PC-9 (cell line): ENCODE results near the gene RYR2. TPM values are rescaled to one million over a fixed set of nuclear protein-coding genes. Genes with fewer than 3 reads are reported as not detected.

Experiments
- BruUV-seq: library from RNA; stranded (reverse); fragments of 400-500 nt; replicated peaks from 2 replicates; lab custom pipeline; 2021; lab: Mats Ljungman, UMichigan
- CTCF ChIA-PET: fragments of 300-600 bp; sonication (Branson Sonifier 250); formaldehyde crosslinking; loops from one replicate; lab custom pipeline; 2022; ENCODE audit warnings: antibody characterized with exemption; lab: Charles Lee
- POLR2A ChIA-PET: fragments of 300-600 bp; sonication (Branson Sonifier 250); formaldehyde crosslinking; loops from one replicate; lab custom pipeline; 2022; ENCODE audit warnings: antibody characterized with exemption; ENCODE audit not compliant: unreplicated experiment; lab: Charles Lee
- DNase-seq, 2 experiments: peaks; one replicate each; pipeline versions ENCODE4 v3.0.0 to v3.0.0-alpha.2; 2015 to 2022; ENCODE audit warnings: mixed read lengths in 1 of 2
- H2AFZ ChIP-seq: fragments of 200-600 bp; sonication (generic); 2 replicates; pipeline ENCODE4 v1.8.1; 2017; ENCODE audit warnings: antibody characterized with exemption
- H3F3A ChIP-seq: fragments of 200-600 bp; sonication (generic); 2 replicates; pipeline ENCODE4 v1.8.1; 2017; ENCODE audit warnings: antibody characterized with exemption, mild to moderate bottlenecking, low read depth; ENCODE audit not compliant: insufficient read depth
- H3K27ac ChIP-seq: fragments of 200-600 bp; sonication (generic); 2 replicates; pipeline ENCODE4 v1.6.1; 2016; ENCODE audit warnings: mixed run types
- H3K27me3 ChIP-seq: fragments of 200-600 bp; sonication (generic); 2 replicates; pipeline ENCODE4 v1.6.1; 2016; ENCODE audit warnings: low read depth, mixed run types; ENCODE audit not compliant: insufficient read depth
- H3K36me3 ChIP-seq: fragments of 200-600 bp; sonication (generic); 2 replicates; pipeline ENCODE4 v1.6.1; 2016; ENCODE audit warnings: low read depth, mixed run types
- H3K4me1 ChIP-seq: fragments of 200-600 bp; sonication (generic); replicated peaks from 2 replicates; pipeline ENCODE4 v1.6.1; 2016; ENCODE audit warnings: mixed run types; ENCODE audit not compliant: insufficient read depth
- H3K4me2 ChIP-seq: fragments of 200-600 bp; sonication (generic); 2 replicates; pipeline ENCODE4 v1.6.1; 2017; ENCODE audit warnings: mixed run types
- H3K4me3 ChIP-seq: fragments of 200-600 bp; sonication (generic); 2 replicates; pipeline ENCODE4 v1.6.1; 2016; ENCODE audit warnings: mixed run types
- H3K79me2 ChIP-seq: fragments of 200-600 bp; sonication (generic); 2 replicates; pipeline ENCODE4 v1.6.1; 2017; ENCODE audit warnings: low read depth, mixed run types
- H3K9me2 ChIP-seq: fragments of 200-600 bp; sonication (generic); 2 replicates; pipeline ENCODE4 v1.8.1; 2017; ENCODE audit warnings: mild to moderate bottlenecking; ENCODE audit not compliant: insufficient read depth
- H3K9me3 ChIP-seq: fragments of 200-600 bp; sonication (generic); 2 replicates; pipeline ENCODE4 v1.8.1; 2016; ENCODE audit warnings: low read depth; ENCODE audit not compliant: insufficient read depth
- H4K20me1 ChIP-seq: fragments of 200-600 bp; sonication (generic); 2 replicates; pipeline ENCODE4 v1.8.1; 2017; ENCODE audit not compliant: insufficient read depth
- EZH2 ChIP-seq: fragments of 200-600 bp; sonication (generic); IDR thresholded peaks from 2 replicates; pipeline ENCODE4 v1.8.0; 2017; ENCODE audit warnings: antibody characterized with exemption, low read depth
- intact Hi-C: fragments of 100-400 bp; cut with micrococcal nuclease; formaldehyde crosslinking; loops from one replicate; pipeline ENCODE4 v1.10.0; 2022; ENCODE audit not compliant: unreplicated experiment
- total RNA-seq: library from RNA; stranded (reverse); gene quantifications from 2 replicates; pipeline ENCODE4 v1.2.3, GENCODE V29; 2021
- TF ChIP-seq, protein P1 (sequence below): fragments of 200-600 bp; sonication (generic); conservative IDR thresholded peaks from 2 replicates; pipeline ENCODE4 v1.6.1; 2017; ENCODE audit warnings: mixed run types, antibody characterized with exemption, mild to moderate bottlenecking, moderate library complexity

Gene RYR2
- total RNA-seq, 1 experiment from 2014 or later, result not detected

DNA sequence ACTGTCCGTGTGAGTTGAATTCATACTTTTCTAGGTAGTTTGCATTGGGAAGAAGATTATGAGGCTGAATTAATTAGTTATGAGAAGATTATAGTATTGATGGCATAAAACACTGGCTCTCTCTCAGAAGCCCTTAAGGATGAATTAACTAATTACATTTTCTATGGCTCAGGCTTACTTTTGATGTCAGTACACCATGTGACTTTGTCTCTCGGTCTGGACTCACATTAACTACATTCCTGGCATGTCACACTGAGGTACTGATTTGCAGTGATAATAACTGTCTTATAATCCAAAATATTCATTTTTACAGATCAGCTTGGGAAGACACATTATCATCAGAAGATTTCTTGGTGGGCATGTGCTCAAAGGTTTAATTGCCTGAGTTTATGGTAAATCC, 486.6 kb downstream of the RYR2 start:
- Histone ChIP-seq H2AFZ (no peak overlapping the region), H3K79me2 (no peaks in the 10 kb centered on the region), H3F3A (no peaks in the 10 kb centered on the region), H4K20me1 (no peaks in the 10 kb centered on the region), H3K4me3 (no peak overlapping the region), H3K9me2 (no peaks in the 10 kb centered on the region; the same call in 1 of the 2 replicates), H3K9me3 (no peaks in the 10 kb centered on the region), H3K27me3 (no peaks in the 10 kb centered on the region), H3K36me3 (no peaks in the 10 kb centered on the region), H3K4me1 (no peaks in the 10 kb centered on the region), H3K27ac (no peak overlapping the region), H3K4me2 (no peak overlapping the region)
- POLR2A ChIA-PET, result no interaction called here
- no peak for DNase-seq
- BruUV-seq, result no TSS peak
- CTCF ChIA-PET, result no interaction called here
- intact Hi-C loops, result no loop called here
- TF ChIP-seq EZH2, result no peak

DNA sequence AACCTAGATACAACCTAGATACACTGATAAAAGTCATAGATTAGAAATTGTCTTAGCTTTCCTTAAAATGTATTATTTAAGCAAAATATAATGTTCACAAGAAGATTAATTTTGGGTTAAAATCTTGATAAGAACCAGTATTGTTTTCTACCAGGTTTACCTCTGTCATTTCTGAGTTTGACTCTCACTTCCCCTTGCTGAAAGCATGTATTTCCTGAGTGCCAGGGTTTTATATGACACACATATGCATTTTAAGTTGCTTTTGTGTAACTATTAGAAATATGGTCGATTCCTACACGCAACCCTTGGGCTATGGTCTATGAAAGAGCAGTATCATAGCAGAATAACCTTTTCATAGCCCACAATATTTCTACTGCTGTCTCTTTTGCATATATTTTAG, 497.1 kb downstream of the RYR2 start:
- ChIA-PET CTCF (no interaction called here), POLR2A (no interaction called here)
- Histone ChIP-seq H3F3A (no peaks in the 10 kb centered on the region), H3K4me3 (no peak overlapping the region), H3K36me3 (no peaks in the 10 kb centered on the region), H3K27me3 (peaks cover 8% of the 10 kb centered on the region; the same call in 1 of the 2 replicates), H3K4me1 (no peaks in the 10 kb centered on the region), H3K4me2 (no peak overlapping the region), H3K9me3 (no peaks in the 10 kb centered on the region), H3K79me2 (no peaks in the 10 kb centered on the region), H3K9me2 (no peaks in the 10 kb centered on the region), H3K27ac (no peak overlapping the region), H4K20me1 (no peaks in the 10 kb centered on the region; the same call in 1 of the 2 replicates), H2AFZ (no peak overlapping the region)
- no peak for TF ChIP-seq EZH2
- TF ChIP-seq, protein P1, sequence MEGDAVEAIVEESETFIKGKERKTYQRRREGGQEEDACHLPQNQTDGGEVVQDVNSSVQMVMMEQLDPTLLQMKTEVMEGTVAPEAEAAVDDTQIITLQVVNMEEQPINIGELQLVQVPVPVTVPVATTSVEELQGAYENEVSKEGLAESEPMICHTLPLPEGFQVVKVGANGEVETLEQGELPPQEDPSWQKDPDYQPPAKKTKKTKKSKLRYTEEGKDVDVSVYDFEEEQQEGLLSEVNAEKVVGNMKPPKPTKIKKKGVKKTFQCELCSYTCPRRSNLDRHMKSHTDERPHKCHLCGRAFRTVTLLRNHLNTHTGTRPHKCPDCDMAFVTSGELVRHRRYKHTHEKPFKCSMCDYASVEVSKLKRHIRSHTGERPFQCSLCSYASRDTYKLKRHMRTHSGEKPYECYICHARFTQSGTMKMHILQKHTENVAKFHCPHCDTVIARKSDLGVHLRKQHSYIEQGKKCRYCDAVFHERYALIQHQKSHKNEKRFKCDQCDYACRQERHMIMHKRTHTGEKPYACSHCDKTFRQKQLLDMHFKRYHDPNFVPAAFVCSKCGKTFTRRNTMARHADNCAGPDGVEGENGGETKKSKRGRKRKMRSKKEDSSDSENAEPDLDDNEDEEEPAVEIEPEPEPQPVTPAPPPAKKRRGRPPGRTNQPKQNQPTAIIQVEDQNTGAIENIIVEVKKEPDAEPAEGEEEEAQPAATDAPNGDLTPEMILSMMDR, result no peak
- intact Hi-C loops, result no loop called here
- BruUV-seq, result no TSS peak
- DNase-seq, result no peak

DNA sequence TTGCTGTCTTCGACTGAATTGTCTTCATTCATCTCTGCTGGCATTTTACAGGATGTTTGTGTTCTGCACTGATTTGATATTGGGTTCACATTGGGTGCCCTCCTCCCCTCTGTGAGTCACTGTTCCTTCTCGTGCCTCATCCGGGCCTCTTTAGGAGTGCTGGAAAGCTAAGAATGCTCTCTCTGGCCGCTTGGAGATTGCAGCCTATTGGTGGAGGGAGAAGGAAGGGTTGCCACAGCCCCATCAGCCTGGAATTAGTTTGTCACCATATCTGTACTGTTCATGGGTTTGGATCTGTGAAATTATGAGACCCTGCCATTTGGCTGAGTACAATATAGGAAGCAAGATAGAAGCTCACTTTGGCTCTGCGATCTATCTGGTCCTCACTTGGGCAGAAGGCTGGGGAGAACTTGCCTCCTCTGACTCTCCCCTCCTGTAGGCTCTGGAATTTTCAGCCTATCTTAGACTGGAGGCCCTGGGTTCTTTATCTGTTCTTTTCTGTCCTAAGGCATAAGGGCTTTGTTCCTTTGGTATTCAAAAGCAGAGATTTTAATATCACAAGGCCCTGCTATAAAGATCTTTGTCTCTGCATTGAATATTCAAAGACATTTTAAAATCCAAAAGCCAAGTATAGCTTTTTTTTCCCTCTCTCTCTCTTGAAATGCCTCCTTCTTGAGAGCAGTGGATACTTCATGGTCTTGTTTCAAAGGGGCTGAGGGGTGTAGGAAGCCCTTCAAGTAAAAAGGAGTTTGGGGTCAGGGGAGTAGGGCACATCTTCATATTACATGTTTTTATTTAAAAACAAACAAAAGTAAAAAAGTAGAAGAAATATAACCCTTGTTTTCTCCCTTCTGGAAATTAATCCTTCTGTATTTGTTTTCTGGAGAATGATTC, 500.8 kb downstream of the RYR2 start:
- no peak for TF ChIP-seq EZH2
- TF ChIP-seq, protein P1, result no peak
- no peaks in the 10 kb centered on the region for H3F3A ChIP-seq
- H3K27me3 ChIP-seq, result peaks cover 8% of the 10 kb centered on the region; the same call in 1 of the 2 replicates
- BruUV-seq, result no TSS peak
- no peak overlapping the region for H2AFZ ChIP-seq
- no peaks in the 10 kb centered on the region for H3K79me2 ChIP-seq
- no peaks in the 10 kb centered on the region for H4K20me1 ChIP-seq
- no peaks in the 10 kb centered on the region for H3K36me3 ChIP-seq
- H3K27ac ChIP-seq, result no peak overlapping the region
- ChIA-PET POLR2A (no interaction called here), CTCF (no interaction called here)
- intact Hi-C loops, result no loop called here
- no peaks in the 10 kb centered on the region for H3K9me2 ChIP-seq
- DNase-seq, result no peak
- H3K4me2 ChIP-seq, result no peak overlapping the region
- no peaks in the 10 kb centered on the region for H3K9me3 ChIP-seq
- H3K4me3 ChIP-seq, result no peak overlapping the region
- H3K4me1 ChIP-seq, result no peaks in the 10 kb centered on the region
